Thoracic aorta (tissue), 2 donors: ENCODE data around the gene TMEM244. TPM values are rescaled to one million over a fixed set of nuclear protein-coding genes. Genes with fewer than 3 reads are reported as not detected.

Source experiments
- ATAC-seq: fragments of 150-250 bp; one replicate; pipeline ENCODE4 v1.8.0; 2017; ENCODE audit warnings: low read depth; ENCODE audit not compliant: insufficient number of reproducible peaks, low FRiP score
- DNase-seq: peaks from one replicate; pipeline ENCODE4 v3.0.0-alpha.2; 2020; ENCODE audit warnings: low spot score
- H3K27ac ChIP-seq, 2 donors: fragments of 200-600 bp; sonication (generic); 1 replicate in 1 of 2; 2 replicates in 1 of 2; pipeline ENCODE4 v1.5.1; 2016; ENCODE audit warnings: mild to moderate bottlenecking in 2 of 2, moderate library complexity in 2 of 2
- H3K27me3 ChIP-seq: fragments of 200-600 bp; sonication (generic); replicated peaks from 2 replicates; pipeline ENCODE4 v1.6.0; 2016; ENCODE audit warnings: mild to moderate bottlenecking; ENCODE audit not compliant: insufficient read depth
- H3K36me3 ChIP-seq: fragments of 200-600 bp; sonication (generic); one replicate; pipeline ENCODE4 v1.5.1; 2016
- H3K4me1 ChIP-seq, 2 donors: fragments of 200-600 bp; sonication (generic); 1 replicate in 1 of 2; 2 replicates in 1 of 2; pipeline versions ENCODE4 v1.5.1 to v1.6.0; 2016; ENCODE audit warnings: low read depth in 2 of 2, mild to moderate bottlenecking in 1 of 2; ENCODE audit not compliant: control insufficient read depth in 1 of 2
- H3K4me3 ChIP-seq: fragments of 200-600 bp; sonication (generic); 2 replicates; pipeline ENCODE4 v1.5.1; 2016; ENCODE audit warnings: mild to moderate bottlenecking
- H3K9me3 ChIP-seq: fragments of 200-600 bp; sonication (generic); 2 replicates; pipeline ENCODE4 v1.5.1; 2016
- total RNA-seq, 2 donors: library from RNA; depleted of rRNA; stranded (reverse); fragments of >200 nt; gene quantifications; one replicate each; pipeline versions ENCODE4 v1.1.0 to v1.2.3, GENCODE V29; 2016
- TF ChIP-seq, protein P1 (sequence below): fragments of 200-600 bp; sonication (generic); IDR thresholded peaks from one replicate; pipeline ENCODE4 v1.5.1; 2019; ENCODE audit warnings: antibody characterized with exemption

TMEM244 gene
- total RNA-seq, 2 donors from 2014 or later, result not detected

DNA sequence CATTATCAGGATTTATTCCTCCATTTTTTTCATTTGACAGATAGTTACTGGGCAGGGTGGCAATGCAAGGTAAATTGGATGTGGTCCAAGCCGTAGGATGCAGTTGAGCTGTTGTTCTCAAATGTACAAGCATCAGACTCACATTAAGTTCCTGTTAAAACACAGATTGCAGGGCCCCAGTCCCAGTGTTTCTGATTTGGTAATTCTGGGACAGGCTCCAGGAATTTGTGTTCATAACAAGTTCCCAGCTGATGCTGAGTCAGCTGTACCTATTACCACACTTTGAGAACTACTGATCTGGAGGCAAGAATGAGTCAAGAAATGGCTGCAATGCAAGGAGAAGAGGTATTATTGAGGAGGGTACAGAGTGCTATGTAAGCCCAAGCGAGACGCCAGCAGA is 11.7 kb downstream of the TMEM244 start:
- Histone ChIP-seq H3K27me3 (no peaks in the 10 kb centered on the region), H3K9me3 (no peaks in the 10 kb centered on the region), H3K27ac (no peak overlapping the region), H3K4me3 (no peak overlapping the region), H3K36me3 (no peaks in the 10 kb centered on the region), H3K4me1 (no peaks in the 10 kb centered on the region)
- TF ChIP-seq, protein P1, sequence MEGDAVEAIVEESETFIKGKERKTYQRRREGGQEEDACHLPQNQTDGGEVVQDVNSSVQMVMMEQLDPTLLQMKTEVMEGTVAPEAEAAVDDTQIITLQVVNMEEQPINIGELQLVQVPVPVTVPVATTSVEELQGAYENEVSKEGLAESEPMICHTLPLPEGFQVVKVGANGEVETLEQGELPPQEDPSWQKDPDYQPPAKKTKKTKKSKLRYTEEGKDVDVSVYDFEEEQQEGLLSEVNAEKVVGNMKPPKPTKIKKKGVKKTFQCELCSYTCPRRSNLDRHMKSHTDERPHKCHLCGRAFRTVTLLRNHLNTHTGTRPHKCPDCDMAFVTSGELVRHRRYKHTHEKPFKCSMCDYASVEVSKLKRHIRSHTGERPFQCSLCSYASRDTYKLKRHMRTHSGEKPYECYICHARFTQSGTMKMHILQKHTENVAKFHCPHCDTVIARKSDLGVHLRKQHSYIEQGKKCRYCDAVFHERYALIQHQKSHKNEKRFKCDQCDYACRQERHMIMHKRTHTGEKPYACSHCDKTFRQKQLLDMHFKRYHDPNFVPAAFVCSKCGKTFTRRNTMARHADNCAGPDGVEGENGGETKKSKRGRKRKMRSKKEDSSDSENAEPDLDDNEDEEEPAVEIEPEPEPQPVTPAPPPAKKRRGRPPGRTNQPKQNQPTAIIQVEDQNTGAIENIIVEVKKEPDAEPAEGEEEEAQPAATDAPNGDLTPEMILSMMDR, result no peak
- ATAC-seq (no peak), DNase-seq (no peak)

DNA sequence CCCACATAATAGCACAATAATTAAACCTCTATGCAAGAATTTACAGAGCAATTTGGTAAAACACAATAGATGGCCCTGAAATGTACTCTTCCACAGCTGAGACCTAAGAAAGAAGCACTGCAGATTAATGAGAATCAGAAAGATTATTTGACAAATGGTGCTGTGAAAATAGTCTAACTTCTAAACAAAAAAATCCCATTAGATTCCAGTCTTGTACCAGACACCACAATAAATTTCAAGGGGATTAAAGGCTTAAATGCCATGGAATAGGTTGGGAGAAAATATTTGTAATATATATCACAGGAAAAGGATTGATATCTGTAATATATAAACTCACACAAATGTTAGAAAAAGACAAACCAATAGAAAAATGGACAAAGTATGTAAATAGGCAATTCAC is 14.4 kb downstream of the TMEM244 start:
- no peak for DNase-seq
- Histone ChIP-seq H3K9me3 (no peaks in the 10 kb centered on the region), H3K36me3 (no peaks in the 10 kb centered on the region), H3K4me1 (no peaks in the 10 kb centered on the region), H3K27ac (no peak overlapping the region), H3K4me3 (no peak overlapping the region), H3K27me3 (no peaks in the 10 kb centered on the region)
- ATAC-seq, result no peak
- TF ChIP-seq, protein P1, result no peak

GRCh38 chr6:129845696-129846095 is 15.4 kb downstream of the TMEM244 start:
- Histone ChIP-seq H3K9me3 (no peaks in the 10 kb centered on the region), H3K36me3 (no peaks in the 10 kb centered on the region), H3K27me3 (no peaks in the 10 kb centered on the region), H3K27ac (no peak overlapping the region), H3K4me3 (no peak overlapping the region), H3K4me1 (no peaks in the 10 kb centered on the region)
- ATAC-seq (no peak), DNase-seq (no peak)
- TF ChIP-seq, protein P1, result no peak

- Histone ChIP-seq H3K9me3 (no peaks in the 10 kb centered on the region), H3K36me3 (no peaks in the 10 kb centered on the region), H3K4me3 (no peak overlapping the region), H3K27ac (no peak overlapping the region), H3K4me1 (no peaks in the 10 kb centered on the region), H3K27me3 (no peaks in the 10 kb centered on the region)
- DNase-seq (no peak), ATAC-seq (no peak)
- TF ChIP-seq, protein P1, result no peak
Measured at GRCh38 chr6:129844118-129844891, 16.8 kb downstream of the TMEM244 start.

GRCh38 chr6:129843573-129843972 is 17.5 kb downstream of the TMEM244 start:
- DNase-seq (no peak), ATAC-seq (no peak)
- H3K9me3 ChIP-seq, result no peaks in the 10 kb centered on the region
- TF ChIP-seq, protein P1, result no peak
- no peaks in the 10 kb centered on the region for H3K36me3 ChIP-seq
- no peak overlapping the region for H3K27ac ChIP-seq
- H3K27me3 ChIP-seq, result no peaks in the 10 kb centered on the region
- H3K4me3 ChIP-seq, result no peak overlapping the region
- H3K4me1 ChIP-seq, result no peaks in the 10 kb centered on the region
